Fibroblast of the conjunctiva (primary cell): Measurements from ENCODE around the gene ADH1B.
A peak's percentile ranks its signal among the peaks of the same experiment; 100 is the strongest.
"Not testable (repeated sequence)": the region's sequence is repeated elsewhere in the genome, so short reads cannot be mapped to it uniquely, and the experiment has no call there.

Experiments
- DNase-seq: peaks from one replicate; pipeline ENCODE4 v3.0.0-alpha.2; 2010; ENCODE audit warnings: low read depth

ADH1B gene

DNA sequence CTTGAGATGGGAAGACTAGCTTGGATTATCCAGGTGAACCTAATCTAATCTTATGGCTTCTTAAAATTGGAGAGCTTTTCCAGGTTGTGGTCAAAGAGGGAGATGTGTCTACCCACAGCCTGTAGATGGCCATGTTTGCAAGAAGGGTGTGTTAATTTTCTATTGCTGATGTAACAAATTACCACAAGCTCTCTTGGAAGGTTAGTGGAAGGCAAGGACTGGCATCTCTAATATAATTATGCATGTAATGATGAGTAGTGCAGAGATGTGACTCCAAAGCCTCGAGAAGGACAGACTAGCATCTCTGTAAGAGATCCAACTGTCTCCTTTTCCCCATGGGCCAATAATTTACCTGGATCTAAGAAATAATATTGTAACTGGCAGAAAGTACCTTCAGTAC lies 3.2 kb upstream of the ADH1B start:
- DNase-seq: peak; percentile 24

GRCh38 chr4:99323756-99324155 lies 2.6 kb upstream of the ADH1B start:
- peak; percentile 94 for DNase-seq

GRCh38 chr4:99317811-99318210 lies 3.4 kb downstream of the ADH1B start:
- DNase-seq: not testable (repeated sequence)

DNA sequence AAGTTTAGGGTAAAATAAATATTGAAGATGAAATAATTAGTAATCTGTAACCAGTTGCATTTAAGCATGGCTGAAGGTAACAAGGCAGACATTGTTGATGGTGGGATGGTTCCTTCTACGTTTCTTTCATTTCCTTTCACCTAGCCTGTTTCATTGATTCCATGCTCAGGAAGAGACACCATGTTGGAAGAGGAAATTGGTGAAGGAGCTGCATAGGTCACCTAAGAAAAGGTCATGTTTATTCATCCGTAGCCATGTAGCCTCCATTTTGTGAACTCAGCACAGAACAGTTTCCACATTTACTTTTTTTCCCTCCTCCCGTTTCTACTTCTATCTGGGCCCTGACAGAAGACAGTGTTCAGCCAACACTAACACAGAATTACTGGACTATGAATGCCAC lies 3.8 kb downstream of the ADH1B start:
- DNase-seq: no peak

DNA sequence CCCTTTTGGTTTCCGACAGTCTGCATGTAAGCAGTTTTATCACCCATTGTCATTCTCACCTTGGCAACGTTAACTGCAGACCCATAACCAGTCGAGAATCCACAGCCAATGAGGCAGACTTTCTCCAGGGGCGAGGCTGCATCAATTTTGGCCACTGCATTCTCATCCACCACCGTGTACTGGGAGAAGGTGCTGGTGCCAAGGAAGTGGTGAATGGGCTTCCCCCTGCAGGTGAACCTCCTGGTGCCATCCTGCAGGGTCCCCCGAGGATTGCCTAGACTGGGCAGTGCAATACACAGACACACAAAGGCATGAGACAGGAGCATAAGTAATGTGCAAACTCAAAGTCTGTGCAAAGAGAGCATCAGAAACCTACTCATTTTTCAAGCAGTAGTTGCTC lies 5.4 kb downstream of the ADH1B start:
- DNase-seq: no peak

- DNase-seq: no peak
These were observed 7.0 kb downstream of the ADH1B start for GRCh38 chr4:99314211-99314610.

GRCh38 chr4:99310389-99310788 lies 10.8 kb downstream of the ADH1B start:
- no peak for DNase-seq

DNA sequence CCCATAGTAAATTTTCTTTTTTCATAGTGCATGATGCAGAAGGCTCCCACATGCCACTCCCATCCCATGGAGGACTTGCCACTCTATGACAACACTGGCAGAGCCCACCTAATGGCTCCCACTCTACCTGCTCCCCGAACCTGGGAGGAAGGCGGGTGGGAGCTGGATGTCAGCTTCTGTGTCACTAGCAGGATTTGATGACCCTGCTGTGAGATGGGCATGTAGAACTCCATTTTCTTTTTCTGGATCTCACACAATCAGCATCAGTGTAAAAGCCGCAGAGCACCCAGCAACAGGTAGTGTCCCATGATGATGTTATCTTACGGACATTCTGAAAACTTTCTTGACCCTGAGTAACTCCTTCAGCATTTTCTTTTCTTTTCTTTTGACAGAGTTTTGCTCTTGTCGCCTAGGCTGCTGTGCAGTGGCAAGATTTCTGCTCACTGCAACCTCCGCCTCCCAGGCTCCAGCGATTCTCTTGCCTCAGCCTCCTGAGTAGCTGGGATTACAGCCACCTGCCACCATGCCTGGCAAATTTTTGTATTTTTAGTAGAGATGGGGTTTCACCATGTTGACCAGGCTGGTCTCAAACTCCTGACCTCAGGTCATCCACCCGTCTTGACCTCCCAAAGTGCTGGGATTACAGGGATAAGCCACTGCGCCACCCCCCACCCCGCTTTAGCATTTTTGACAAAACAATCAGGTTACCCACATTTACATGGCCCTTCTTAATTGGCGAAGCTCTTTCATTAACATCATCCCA lies 15.4 kb downstream of the ADH1B start:
- DNase-seq: peak; percentile 30

- peak; percentile 54 for DNase-seq
These were observed 19.6 kb downstream of the ADH1B start for GRCh38 chr4:99301376-99302164.

DNA sequence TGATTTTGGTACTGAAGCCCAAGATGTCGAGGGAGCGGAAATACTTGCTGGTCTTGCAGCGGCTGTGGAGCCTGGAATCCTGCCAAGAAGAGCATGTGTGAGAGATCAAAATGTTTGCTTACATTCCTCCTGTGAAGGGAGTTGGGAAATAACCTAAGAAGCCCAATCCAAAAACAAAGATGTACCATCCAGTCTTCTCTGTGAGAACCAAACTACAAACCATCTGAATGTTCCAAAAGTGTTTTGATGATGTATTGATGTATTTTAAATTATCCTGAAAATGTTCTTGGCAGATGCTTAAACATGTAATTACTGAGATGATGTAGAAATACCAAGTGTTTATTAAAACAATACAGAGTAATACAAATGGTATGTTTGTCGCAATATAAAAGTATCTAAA lies 20.3 kb downstream of the ADH1B start:
- peak; percentile 98 for DNase-seq

GRCh38 chr4:99293357-99293756 lies 27.8 kb downstream of the ADH1B start:
- no peak for DNase-seq

- no peak for DNase-seq
These were observed 30.1 kb downstream of the ADH1B start, which contains the start of gene ADH1A for GRCh38 chr4:99290848-99291786. ADH1A (minus strand) TSS chr4:99290985; CDS start chr4:99290914, 71 bp downstream.

DNA sequence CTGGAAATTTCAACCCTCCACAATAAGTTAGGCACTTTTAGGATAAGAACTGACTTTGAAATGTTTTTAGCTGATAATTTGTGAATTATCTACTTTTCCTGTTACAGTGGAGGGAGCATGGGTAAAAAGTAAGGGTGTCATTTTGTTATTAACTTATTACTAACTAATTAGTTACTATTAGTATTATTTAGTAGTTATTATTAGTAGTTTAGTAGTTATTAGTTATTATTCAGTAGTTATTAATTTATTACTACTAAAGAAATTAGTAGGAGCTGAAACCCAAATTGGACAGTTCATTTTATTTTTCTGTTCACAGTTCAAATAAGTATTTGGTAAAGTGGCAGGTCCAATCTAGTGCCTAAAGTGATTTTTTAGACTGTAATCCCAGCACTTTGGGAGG lies 35.8 kb downstream of the ADH1B start:
- DNase-seq: no peak

DNA sequence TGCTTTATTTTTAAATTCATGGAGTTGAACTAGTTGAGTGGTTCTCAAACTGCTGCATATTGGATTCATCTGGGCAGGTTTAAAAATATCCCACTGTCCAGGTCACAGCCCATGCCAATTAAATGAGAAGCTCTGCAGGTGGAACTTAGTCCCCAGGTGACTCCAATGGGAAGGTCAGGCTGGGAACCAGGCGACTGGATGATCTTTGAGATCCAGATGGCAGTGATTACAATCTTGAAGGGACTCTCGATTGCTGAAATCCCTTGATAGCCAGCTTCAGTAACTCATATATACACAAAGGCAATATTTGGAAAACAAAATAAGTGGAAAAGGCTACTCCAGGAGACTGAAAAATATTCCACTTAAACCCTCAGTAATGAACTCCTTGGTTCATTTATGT lies 38.5 kb downstream of the ADH1B start:
- DNase-seq: no peak

DNA sequence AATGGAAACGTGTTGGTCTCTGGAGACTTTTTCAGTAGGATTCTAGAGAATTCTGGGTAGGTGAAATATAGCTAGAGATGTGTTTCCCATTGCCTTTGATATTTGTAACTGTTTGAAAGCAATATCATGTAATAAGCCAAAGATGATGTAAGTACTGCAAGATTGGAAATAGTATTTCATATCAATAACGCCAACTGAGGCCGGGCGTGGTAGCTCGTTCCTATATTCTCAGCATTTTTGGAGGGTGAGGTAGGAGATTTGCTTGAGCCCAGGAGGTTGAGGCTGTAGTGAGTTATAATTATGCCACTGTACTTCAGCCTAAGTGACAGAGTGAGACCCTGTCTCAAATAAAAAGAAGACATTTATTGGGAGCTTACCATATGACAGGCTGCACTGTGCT lies 39.9 kb downstream of the ADH1B start:
- no peak for DNase-seq

DNA sequence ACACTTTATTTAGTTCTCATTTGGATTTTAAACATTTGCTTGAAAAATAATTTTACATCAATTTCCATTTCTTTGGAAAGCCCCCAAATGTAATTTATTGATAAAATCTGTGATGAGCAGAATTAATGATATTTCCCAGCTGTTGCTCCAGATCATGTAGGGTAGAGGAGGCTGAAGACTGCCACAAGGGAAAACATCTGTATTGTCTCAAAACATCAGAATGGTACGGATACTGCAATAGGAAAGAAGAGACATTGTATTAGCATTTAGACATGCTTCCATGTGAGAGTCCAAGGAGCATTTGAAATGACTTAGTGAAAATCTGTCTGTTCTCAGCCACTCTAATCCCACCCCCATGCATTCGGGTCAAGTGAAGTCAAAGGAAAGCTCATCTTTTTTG lies 44.8 kb downstream of the ADH1B start:
- DNase-seq: no peak

DNA sequence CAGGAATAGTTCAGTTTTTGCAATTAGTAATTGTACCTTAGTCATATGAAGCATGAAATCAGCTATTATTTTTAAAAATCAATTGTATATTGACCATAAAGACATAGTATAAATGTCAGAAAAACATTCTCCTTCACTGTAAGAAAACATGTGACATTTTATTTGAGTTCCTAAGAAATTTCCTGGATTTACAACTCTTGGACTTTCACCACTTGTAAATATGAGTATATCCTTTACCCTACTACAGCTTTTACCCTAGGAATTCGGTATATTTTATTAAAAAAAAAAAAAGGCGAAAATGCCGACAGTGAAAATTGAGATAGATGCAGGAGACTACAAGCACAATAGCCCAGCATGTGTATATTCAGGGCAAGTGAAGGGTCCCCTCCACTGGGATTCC lies 45.3 kb downstream of the ADH1B start:
- DNase-seq: no peak

DNA sequence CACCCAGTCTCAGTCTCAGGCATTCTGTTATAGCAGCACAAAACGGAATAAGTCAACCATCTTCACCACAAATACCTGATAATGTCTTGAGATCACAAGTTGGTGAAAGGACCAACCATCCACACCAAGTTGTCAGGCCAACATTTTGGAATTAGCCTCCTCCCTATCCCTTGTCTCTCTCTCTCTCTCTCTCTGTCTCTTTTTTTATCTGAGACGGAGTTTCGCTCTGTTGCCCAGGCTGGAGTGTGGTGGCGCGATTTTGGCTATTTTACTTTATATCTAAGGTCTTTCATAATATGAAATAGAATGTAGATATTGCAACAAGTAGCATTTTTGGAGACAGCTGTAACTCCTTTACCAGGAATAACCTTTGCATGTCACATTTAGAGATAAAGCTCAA lies 46.2 kb downstream of the ADH1B start:
- no peak for DNase-seq

DNA sequence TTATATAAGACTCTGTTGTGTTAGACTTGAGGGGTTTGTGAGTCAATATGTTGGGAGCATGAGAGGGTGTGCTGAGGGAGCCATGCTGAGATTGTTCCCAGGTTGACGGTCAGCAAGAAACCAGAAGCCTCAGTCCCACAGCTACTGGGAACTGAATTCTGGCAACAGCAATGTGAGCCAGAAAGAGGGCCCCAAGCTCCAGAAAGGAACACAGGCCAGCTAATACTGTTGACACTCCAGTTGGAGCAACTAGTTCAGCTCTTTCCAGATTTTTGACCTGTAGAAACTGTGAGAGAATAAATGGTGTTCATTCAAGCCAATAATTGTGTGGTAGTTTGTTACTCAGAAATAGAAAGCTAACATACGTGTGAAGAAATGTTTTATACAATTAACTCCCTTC lies 47.5 kb downstream of the ADH1B start:
- no peak for DNase-seq

- no peak for DNase-seq
These were observed 56.3 kb downstream of the ADH1B start for GRCh38 chr4:99264927-99265326.
